Measurements from ENCODE around the gene RALGPS2. TPM values are rescaled to one million over a fixed set of nuclear protein-coding genes. Genes with fewer than 3 reads are reported as not detected.

RALGPS2 gene
- total and polyA plus RNA-seq, 2 of the 8 experiments (the other 6 are each of a cell fraction or from before 2014, with no cell fraction given) = 6.7 to 38.0 TPM

DNA sequence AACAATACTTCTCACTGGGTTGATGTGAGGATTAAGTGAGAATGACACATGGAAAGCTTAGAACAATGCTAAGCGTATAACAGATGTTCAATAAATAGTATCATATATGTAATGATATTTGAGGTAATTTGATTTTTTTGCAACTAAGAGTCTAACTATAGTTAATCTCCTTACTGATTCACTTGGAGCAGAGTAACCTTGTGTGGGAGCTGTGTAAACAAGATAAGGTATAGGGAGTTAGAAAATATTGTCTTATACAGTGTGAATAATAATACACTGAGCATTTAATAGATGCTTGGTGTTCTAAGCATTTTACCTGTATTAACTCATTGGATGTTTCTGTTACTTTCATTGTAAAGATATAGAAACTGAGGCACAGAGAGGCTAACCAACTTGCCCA, 15.9 kb downstream of the RALGPS2 start (continued):
- no peak for TF ChIP-seq PHF8 (conservative IDR thresholded peaks at IDR 0.05; ENCODE audit: low read depth, low read length)
- TF ChIP-seq KDM5A (IDR thresholded peaks at IDR 0.05; ENCODE audit: low read length) = no peak
- TF ChIP-seq SIX5 (IDR thresholded peaks at IDR 0.05; ENCODE audit: low read depth, low read length) = no peak
- no peak for TF ChIP-seq CTBP2 (IDR thresholded peaks at IDR 0.05; ENCODE audit: borderline replicate concordance, insufficient read depth, insufficient read length, low read length)
- no peak for TF ChIP-seq SIN3A (conservative IDR thresholded peaks at IDR 0.05 in 1 of 2, IDR thresholded peaks at IDR 0.05 in 1 of 2; ENCODE audit: low read depth in 1 of 2, low read length in 2 of 2)
